Neural cell (in vitro differentiated cells): ENCODE measurements around the gene NPIPB2. TPM values are rescaled to one million over a fixed set of nuclear protein-coding genes. Genes with fewer than 3 reads are reported as not detected.

ENCODE experiments used
- H2AFZ ChIP-seq: fragments of 200-600, 300-800 bp; sonication (generic), shearing (Covaris generic); 2 replicates; pipeline ENCODE4 v1.6.0; 2014; ENCODE audit warnings: low read depth, mild to moderate bottlenecking, antibody characterized with exemption, low read length, moderate library complexity
- H3F3A ChIP-seq: fragments of 200-600 bp; shearing (Covaris generic); 2 replicates; pipeline ENCODE4 v1.6.1; 2016; ENCODE audit warnings: mild to moderate bottlenecking, moderate library complexity, mixed read lengths, antibody characterized with exemption, low read length; ENCODE audit not compliant: insufficient read depth, poor library complexity, severe bottlenecking
- H3K27ac ChIP-seq: fragments of 200-600, 300-800 bp; sonication (generic), shearing (Covaris generic); 2 replicates; pipeline ENCODE4 v1.5.1; 2014; ENCODE audit warnings: mild to moderate bottlenecking, low read length, moderate library complexity
- H3K27me3 ChIP-seq: fragments of 300-800, 200-600 bp; sonication (generic), shearing (Covaris generic); 2 replicates; pipeline ENCODE4 v1.6.0; 2014; ENCODE audit warnings: mild to moderate bottlenecking, low read depth, low read length, moderate library complexity; ENCODE audit not compliant: insufficient read depth
- H3K36me3 ChIP-seq: fragments of 300-800, 200-600 bp; sonication (generic), shearing (Covaris generic); 2 replicates; pipeline ENCODE4 v1.5.1; 2014; ENCODE audit warnings: mild to moderate bottlenecking, antibody characterized with exemption, low read length, moderate library complexity; ENCODE audit not compliant: insufficient read depth
- H3K4me2 ChIP-seq: fragments of 300-800, 200-600 bp; sonication (generic), shearing (Covaris generic); 2 replicates; pipeline ENCODE4 v1.6.0; 2014; ENCODE audit warnings: mild to moderate bottlenecking, low read length
- H3K4me3 ChIP-seq: fragments of 300-800, 200-600 bp; sonication (generic), shearing (Covaris generic); 2 replicates; pipeline ENCODE4 v1.5.1; 2014; ENCODE audit warnings: mild to moderate bottlenecking, low read length, moderate library complexity
- H3K79me2 ChIP-seq: fragments of 200-600 bp; shearing (Covaris generic); replicated peaks from 2 replicates; pipeline ENCODE4 v1.6.0; 2014; ENCODE audit warnings: mild to moderate bottlenecking, low read length, moderate library complexity; ENCODE audit not compliant: insufficient read depth
- H3K9ac ChIP-seq: fragments of 300-800, 200-600 bp; sonication (generic), shearing (Covaris generic); 2 replicates; pipeline ENCODE4 v1.6.1; 2016; ENCODE audit warnings: mild to moderate bottlenecking, low read length, mixed read lengths
- H3K9me2 ChIP-seq: fragments of 200-600 bp; shearing (Covaris generic); 2 replicates; pipeline ENCODE4 v1.6.1; 2016; ENCODE audit warnings: mild to moderate bottlenecking, low read length, mixed read lengths; ENCODE audit not compliant: insufficient read depth
- H3K9me3 ChIP-seq: fragments of 200-600, 300-800 bp; sonication (generic), shearing (Covaris generic); 2 replicates; pipeline ENCODE4 v1.6.1; 2016; ENCODE audit warnings: mild to moderate bottlenecking, mixed run types, low read length, moderate library complexity, mixed read lengths
- H4K20me1 ChIP-seq: fragments of 200-600 bp; shearing (Covaris generic); 2 replicates; pipeline ENCODE4 v1.6.1; 2016; ENCODE audit warnings: mild to moderate bottlenecking, mixed run types; ENCODE audit not compliant: insufficient read depth
- CTCF ChIP-seq: fragments of 450-650 bp; IDR thresholded peaks from 2 replicates; pipeline ENCODE4 v1.5.1; 2014; ENCODE audit warnings: antibody characterized with exemption, mild to moderate bottlenecking, moderate library complexity; ENCODE audit not compliant: poor library complexity, severe bottlenecking
- EP300 ChIP-seq: fragments of 450-650 bp; conservative IDR thresholded peaks from 2 replicates; pipeline ENCODE4 v1.6.1; 2014; ENCODE audit warnings: antibody characterized with exemption, mild to moderate bottlenecking, moderate library complexity; ENCODE audit not compliant: poor library complexity, severe bottlenecking
- EZH2 ChIP-seq: fragments of 200-600, 300-800 bp; shearing (Covaris generic), sonication (generic); IDR thresholded peaks from 2 replicates; pipeline ENCODE4 v1.6.1; 2014; ENCODE audit warnings: antibody characterized with exemption, low read length, borderline replicate concordance, mild to moderate bottlenecking; ENCODE audit not compliant: insufficient read depth, poor library complexity, severe bottlenecking
- MXI1 ChIP-seq: fragments of 450-650 bp; conservative IDR thresholded peaks from 2 replicates; pipeline ENCODE4 v1.6.1; 2014; ENCODE audit warnings: antibody characterized with exemption, mild to moderate bottlenecking; ENCODE audit not compliant: poor library complexity, severe bottlenecking
- POLR2AphosphoS5 ChIP-seq: IDR thresholded peaks from 2 replicates; pipeline ENCODE4 v1.6.1; 2012
- RAD21 ChIP-seq: fragments of 450-650 bp; conservative IDR thresholded peaks from 2 replicates; pipeline ENCODE4 v1.6.1; 2014; ENCODE audit warnings: antibody characterized with exemption, mild to moderate bottlenecking, moderate library complexity
- SMC3 ChIP-seq: fragments of 450-650 bp; conservative IDR thresholded peaks from 2 replicates; pipeline ENCODE4 v1.6.1; 2014; ENCODE audit warnings: antibody characterized with exemption, mild to moderate bottlenecking, moderate library complexity; ENCODE audit not compliant: poor library complexity
- TAF1 ChIP-seq: IDR thresholded peaks from 2 replicates; pipeline ENCODE4 v1.6.1; 2012; ENCODE audit warnings: low read depth
- polyA plus RNA-seq: library from polyadenylated mRNA; depleted of rRNA; stranded (reverse); fragments of >200 nt; gene quantifications from 2 replicates; pipeline ENCODE4 v1.2.3, GENCODE V29; 2014
- TF ChIP-seq, protein P1 (sequence below): IDR thresholded peaks from 2 replicates; pipeline ENCODE4 v1.6.1; 2012; ENCODE audit warnings: borderline replicate concordance

NPIPB2 gene
- polyA plus RNA-seq, 1 donor from 2014 or later, result 0.82 TPM

DNA sequence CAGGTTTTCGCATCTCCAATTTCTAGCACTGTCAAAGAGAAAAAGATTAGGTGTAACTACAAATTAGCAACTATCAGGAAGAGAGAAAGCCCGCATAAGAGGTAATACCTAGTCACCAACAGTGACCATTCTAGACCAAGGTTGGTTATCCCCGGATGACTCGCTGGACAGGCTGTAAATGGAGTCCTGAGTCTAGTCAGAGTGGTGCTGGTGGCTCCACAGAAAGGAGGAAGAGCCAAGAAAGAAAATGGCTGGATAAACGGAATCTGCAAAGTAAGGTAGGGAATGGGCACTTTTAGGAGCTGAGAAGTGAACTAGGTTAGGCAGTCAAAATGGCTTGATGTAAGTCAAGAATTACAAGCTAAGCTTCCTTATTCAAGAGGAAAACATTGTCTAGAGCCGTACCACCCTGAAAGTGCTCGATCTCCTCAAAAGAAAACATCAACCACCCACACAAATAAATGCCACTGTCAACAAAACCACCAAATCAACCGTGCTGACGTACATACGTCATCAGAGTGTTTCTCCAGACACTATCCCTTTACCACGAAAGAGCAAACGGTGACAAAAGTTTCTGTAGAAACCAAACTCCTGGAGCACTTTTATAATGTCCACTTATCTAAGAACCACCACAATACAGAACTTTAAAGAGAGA lies 28.3 kb downstream of the NPIPB2 start:
- no peaks in the 10 kb centered on the region for H4K20me1 ChIP-seq
- H3K27me3 ChIP-seq, result no peaks in the 10 kb centered on the region
- H3F3A ChIP-seq, result no peaks in the 10 kb centered on the region
- H3K4me3 ChIP-seq, result peak overlapping the region; percentile 85
- H2AFZ ChIP-seq, result no peak overlapping the region
- peaks cover 51% of the 10 kb centered on the region for H3K79me2 ChIP-seq
- no peak overlapping the region for H3K9ac ChIP-seq
- no peaks in the 10 kb centered on the region for H3K9me2 ChIP-seq
- no peaks in the 10 kb centered on the region for H3K36me3 ChIP-seq
- TF ChIP-seq RAD21 (no peak), EZH2 (no peak)
- no peak overlapping the region for H3K27ac ChIP-seq
- H3K9me3 ChIP-seq, result no peaks in the 10 kb centered on the region
- H3K4me2 ChIP-seq, result peak overlapping the region; percentile 94

- H3K27ac ChIP-seq, result no peak overlapping the region
These were observed 31.9 kb downstream of the NPIPB2 start for GRCh38 chr16:11909653-11910545.

More at GRCh38 chr16:11909653-11910545, 31.9 kb downstream of the NPIPB2 start:
- no peak overlapping the region for H3K4me3 ChIP-seq
- no peak overlapping the region for H2AFZ ChIP-seq
- H3K27me3 ChIP-seq, result no peaks in the 10 kb centered on the region
- H3K36me3 ChIP-seq, result no peaks in the 10 kb centered on the region
- no peaks in the 10 kb centered on the region for H3K9me3 ChIP-seq
- H3K4me2 ChIP-seq, result no peak overlapping the region
- H3K79me2 ChIP-seq, result peaks cover 73% of the 10 kb centered on the region
- no peak for TF ChIP-seq SMC3
- no peak for TF ChIP-seq CTCF
- no peak for TF ChIP-seq EP300
- TF ChIP-seq EZH2, result no peak
- TF ChIP-seq, protein P1, sequence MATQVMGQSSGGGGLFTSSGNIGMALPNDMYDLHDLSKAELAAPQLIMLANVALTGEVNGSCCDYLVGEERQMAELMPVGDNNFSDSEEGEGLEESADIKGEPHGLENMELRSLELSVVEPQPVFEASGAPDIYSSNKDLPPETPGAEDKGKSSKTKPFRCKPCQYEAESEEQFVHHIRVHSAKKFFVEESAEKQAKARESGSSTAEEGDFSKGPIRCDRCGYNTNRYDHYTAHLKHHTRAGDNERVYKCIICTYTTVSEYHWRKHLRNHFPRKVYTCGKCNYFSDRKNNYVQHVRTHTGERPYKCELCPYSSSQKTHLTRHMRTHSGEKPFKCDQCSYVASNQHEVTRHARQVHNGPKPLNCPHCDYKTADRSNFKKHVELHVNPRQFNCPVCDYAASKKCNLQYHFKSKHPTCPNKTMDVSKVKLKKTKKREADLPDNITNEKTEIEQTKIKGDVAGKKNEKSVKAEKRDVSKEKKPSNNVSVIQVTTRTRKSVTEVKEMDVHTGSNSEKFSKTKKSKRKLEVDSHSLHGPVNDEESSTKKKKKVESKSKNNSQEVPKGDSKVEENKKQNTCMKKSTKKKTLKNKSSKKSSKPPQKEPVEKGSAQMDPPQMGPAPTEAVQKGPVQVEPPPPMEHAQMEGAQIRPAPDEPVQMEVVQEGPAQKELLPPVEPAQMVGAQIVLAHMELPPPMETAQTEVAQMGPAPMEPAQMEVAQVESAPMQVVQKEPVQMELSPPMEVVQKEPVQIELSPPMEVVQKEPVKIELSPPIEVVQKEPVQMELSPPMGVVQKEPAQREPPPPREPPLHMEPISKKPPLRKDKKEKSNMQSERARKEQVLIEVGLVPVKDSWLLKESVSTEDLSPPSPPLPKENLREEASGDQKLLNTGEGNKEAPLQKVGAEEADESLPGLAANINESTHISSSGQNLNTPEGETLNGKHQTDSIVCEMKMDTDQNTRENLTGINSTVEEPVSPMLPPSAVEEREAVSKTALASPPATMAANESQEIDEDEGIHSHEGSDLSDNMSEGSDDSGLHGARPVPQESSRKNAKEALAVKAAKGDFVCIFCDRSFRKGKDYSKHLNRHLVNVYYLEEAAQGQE, result no peak
- no peak for TF ChIP-seq TAF1
- TF ChIP-seq RAD21, result no peak
- TF ChIP-seq POLR2AphosphoS5, result no peak
- no peak for TF ChIP-seq MXI1
- H3F3A ChIP-seq, result peaks cover 4% of the 10 kb centered on the region
- H3K9ac ChIP-seq, result no peak overlapping the region
- H3K9me2 ChIP-seq, result no peaks in the 10 kb centered on the region
- H4K20me1 ChIP-seq, result no peaks in the 10 kb centered on the region
